Esophagus squamous epithelium (tissue), 4 donors: ENCODE measurements around the gene LDB2.

Source experiments
- POLR2A ChIP-seq, 4 donors: fragments of 450-650 bp; IDR thresholded peaks; one replicate each; pipeline ENCODE4 v1.6.1; 2017; ENCODE audit warnings: antibody characterized with exemption in 4 of 4, mild to moderate bottlenecking in 4 of 4, moderate library complexity in 3 of 4
- TF ChIP-seq, protein P1 (sequence below), 6 experiments: fragments of 450-650 bp in 4 of 6; fragments of 200-600 bp in 2 of 6; sonication (generic) in 2 of 6; IDR thresholded peaks; one replicate each; pipeline ENCODE4 v1.5.1; 2016 to 2019; ENCODE audit warnings: antibody characterized with exemption in 6 of 6, mild to moderate bottlenecking in 4 of 6, moderate library complexity in 4 of 6

GRCh38 chr4:16857425-16857824 is 41.0 kb downstream of the LDB2 start:
- TF ChIP-seq, protein P1, sequence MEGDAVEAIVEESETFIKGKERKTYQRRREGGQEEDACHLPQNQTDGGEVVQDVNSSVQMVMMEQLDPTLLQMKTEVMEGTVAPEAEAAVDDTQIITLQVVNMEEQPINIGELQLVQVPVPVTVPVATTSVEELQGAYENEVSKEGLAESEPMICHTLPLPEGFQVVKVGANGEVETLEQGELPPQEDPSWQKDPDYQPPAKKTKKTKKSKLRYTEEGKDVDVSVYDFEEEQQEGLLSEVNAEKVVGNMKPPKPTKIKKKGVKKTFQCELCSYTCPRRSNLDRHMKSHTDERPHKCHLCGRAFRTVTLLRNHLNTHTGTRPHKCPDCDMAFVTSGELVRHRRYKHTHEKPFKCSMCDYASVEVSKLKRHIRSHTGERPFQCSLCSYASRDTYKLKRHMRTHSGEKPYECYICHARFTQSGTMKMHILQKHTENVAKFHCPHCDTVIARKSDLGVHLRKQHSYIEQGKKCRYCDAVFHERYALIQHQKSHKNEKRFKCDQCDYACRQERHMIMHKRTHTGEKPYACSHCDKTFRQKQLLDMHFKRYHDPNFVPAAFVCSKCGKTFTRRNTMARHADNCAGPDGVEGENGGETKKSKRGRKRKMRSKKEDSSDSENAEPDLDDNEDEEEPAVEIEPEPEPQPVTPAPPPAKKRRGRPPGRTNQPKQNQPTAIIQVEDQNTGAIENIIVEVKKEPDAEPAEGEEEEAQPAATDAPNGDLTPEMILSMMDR (IDR thresholded peaks at IDR 0.05): no peak
- TF ChIP-seq POLR2A (IDR thresholded peaks at IDR 0.05): no peak
